Measurements from ENCODE around the gene CDC42BPA. TPM values are rescaled to one million over a fixed set of nuclear protein-coding genes. Genes with fewer than 3 reads are reported as not detected.

CDC42BPA gene
- total and polyA plus RNA-seq, 2 experiments from 2014 or later: 25.1 to 25.2 TPM

DNA sequence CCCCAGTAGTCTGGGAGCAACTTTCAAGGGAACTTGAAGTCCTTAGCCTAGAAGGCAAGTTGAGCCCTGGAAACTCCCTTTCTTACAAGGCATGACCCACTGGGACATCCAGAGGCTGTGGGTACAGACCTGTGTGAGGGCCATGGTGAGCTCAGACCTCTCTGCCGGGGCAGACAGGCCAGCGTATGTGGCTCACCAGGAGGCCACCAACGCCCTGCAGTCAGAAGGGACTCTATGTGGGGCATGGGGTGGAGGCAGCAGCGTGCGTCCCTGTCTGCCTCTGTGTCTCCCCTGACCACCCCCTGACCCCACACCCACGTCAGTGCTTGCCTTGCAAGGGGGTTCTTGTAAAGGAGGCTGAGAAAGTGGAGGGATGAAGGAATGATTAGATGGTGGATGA lies 367.4 kb downstream of the CDC42BPA start:
- no peaks in the 10 kb centered on the region for H3K9me3 ChIP-seq (ENCODE audit: low read depth)
- H3K27me3 ChIP-seq: no peaks in the 10 kb centered on the region
- TF ChIP-seq, protein P1, sequence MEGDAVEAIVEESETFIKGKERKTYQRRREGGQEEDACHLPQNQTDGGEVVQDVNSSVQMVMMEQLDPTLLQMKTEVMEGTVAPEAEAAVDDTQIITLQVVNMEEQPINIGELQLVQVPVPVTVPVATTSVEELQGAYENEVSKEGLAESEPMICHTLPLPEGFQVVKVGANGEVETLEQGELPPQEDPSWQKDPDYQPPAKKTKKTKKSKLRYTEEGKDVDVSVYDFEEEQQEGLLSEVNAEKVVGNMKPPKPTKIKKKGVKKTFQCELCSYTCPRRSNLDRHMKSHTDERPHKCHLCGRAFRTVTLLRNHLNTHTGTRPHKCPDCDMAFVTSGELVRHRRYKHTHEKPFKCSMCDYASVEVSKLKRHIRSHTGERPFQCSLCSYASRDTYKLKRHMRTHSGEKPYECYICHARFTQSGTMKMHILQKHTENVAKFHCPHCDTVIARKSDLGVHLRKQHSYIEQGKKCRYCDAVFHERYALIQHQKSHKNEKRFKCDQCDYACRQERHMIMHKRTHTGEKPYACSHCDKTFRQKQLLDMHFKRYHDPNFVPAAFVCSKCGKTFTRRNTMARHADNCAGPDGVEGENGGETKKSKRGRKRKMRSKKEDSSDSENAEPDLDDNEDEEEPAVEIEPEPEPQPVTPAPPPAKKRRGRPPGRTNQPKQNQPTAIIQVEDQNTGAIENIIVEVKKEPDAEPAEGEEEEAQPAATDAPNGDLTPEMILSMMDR (IDR thresholded peaks at IDR 0.05; ENCODE audit: low read depth, low read length): no peak
- no peaks in the 10 kb centered on the region for H3K4me1 ChIP-seq (ENCODE audit: low read depth)
- H3K27ac ChIP-seq: no peak overlapping the region
- DNase-seq (ENCODE audit: low read depth in 1 of 2, low spot score in 1 of 2): no peak
- no peak overlapping the region for H3K4me3 ChIP-seq
- H3K36me3 ChIP-seq: no peaks in the 10 kb centered on the region

DNA sequence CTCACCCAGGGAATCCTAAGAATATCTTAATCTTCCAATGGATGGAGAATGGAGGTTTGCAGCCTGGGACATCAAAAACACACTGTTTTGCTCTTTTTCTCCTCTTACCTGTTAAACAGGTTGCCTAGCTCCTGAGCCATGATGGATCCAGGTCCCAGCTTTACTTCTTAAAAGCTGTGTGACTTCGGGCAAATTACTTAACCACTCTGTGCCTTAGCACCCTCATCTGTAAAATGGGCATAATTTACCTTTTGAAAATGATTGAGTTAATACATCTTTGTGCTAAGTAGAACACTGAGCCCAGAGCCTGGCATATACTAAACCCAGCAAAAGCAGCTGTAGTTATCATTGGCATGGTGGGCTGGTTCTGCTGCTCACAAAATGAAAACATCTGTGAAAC lies 368.0 kb downstream of the CDC42BPA start:
- Histone ChIP-seq H3K36me3 (no peaks in the 10 kb centered on the region), H3K27me3 (no peaks in the 10 kb centered on the region), H3K4me1 (ENCODE audit: low read depth) (no peaks in the 10 kb centered on the region), H3K4me3 (no peak overlapping the region), H3K9me3 (ENCODE audit: low read depth) (no peaks in the 10 kb centered on the region), H3K27ac (no peak overlapping the region)
- TF ChIP-seq, protein P1 (IDR thresholded peaks at IDR 0.05; ENCODE audit: low read depth, low read length): no peak
- DNase-seq (ENCODE audit: low read depth in 1 of 2, low spot score in 1 of 2): no peak

DNA sequence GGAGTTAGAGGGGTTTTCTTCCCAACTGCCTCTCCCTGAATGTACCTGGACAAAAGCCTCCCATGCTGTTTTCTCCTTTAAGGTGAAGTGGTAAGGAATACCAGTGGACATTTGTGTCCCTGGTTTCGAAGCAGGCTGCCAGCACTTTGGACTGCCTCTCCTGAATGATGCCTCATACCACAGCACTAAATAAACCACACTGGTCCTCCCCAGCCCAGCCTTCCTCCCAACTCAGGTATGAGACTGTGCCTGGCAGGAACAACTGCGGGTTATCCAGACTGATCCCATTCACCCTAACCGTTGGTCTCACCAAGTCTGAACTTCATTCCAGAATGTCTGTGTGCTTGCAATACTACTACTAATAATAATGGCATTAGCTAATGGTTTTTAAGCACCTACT lies 368.9 kb downstream of the CDC42BPA start:
- TF ChIP-seq, protein P1 (IDR thresholded peaks at IDR 0.05; ENCODE audit: low read depth, low read length): no peak
- Histone ChIP-seq H3K4me1 (ENCODE audit: low read depth) (peaks cover 7% of the 10 kb centered on the region), H3K27me3 (no peaks in the 10 kb centered on the region), H3K9me3 (ENCODE audit: low read depth) (no peaks in the 10 kb centered on the region), H3K27ac (no peak overlapping the region), H3K4me3 (no peak overlapping the region), H3K36me3 (no peaks in the 10 kb centered on the region)
- DNase-seq (ENCODE audit: low read depth in 1 of 2, low spot score in 1 of 2): no peak

DNA sequence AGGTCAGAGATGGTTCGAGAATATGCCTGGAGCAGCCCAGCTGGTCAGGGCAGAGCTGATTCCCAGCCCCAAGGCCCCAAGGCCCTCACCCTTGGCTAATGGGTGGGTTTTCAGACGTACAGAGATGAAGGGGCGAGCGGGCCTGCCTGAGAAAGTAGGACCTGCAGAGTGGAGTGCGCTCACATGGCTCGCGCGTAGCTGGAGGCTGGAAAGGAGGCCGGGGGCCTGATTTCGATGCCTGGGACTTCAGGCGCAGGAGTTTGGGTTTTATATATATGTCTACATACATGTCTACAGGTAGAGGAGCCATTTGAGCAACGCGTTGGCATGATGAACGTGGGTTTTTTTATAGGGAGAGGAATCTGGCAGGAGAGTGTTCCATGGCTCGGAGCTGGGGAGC lies 369.3 kb downstream of the CDC42BPA start:
- TF ChIP-seq, protein P1 (IDR thresholded peaks at IDR 0.05; ENCODE audit: low read depth, low read length): no peak
- no peak overlapping the region for H3K27ac ChIP-seq
- H3K4me3 ChIP-seq: no peak overlapping the region
- no peaks in the 10 kb centered on the region for H3K9me3 ChIP-seq (ENCODE audit: low read depth)
- H3K36me3 ChIP-seq: no peaks in the 10 kb centered on the region
- DNase-seq (ENCODE audit: low read depth in 1 of 2, low spot score in 1 of 2): no peak
- no peaks in the 10 kb centered on the region for H3K27me3 ChIP-seq
- H3K4me1 ChIP-seq (ENCODE audit: low read depth): peaks cover 7% of the 10 kb centered on the region

DNA sequence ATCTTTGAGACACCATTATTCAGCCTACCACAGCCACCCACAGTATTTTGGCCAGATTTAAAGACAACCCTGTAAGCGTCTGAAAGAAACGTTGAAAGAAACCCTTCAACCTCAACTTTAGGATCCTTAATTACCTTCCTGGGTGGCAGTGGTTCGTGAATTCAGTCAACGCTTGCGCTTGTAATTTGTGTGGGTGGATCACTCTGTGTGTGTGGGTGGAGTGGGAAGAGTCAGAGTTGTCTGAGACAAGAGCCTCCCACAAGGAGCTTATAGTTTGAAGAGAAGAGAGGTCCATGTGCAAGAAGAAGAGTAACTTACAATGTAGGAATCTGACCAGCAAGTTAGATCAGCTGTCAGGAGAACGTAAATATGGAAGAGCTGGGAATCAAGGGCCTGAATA lies 369.8 kb downstream of the CDC42BPA start:
- H3K4me1 ChIP-seq (ENCODE audit: low read depth): peaks cover 7% of the 10 kb centered on the region
- no peak for DNase-seq (ENCODE audit: low read depth in 1 of 2, low spot score in 1 of 2)
- H3K27me3 ChIP-seq: no peaks in the 10 kb centered on the region
- H3K27ac ChIP-seq: no peak overlapping the region
- TF ChIP-seq, protein P1 (IDR thresholded peaks at IDR 0.05; ENCODE audit: low read depth, low read length): no peak
- no peaks in the 10 kb centered on the region for H3K9me3 ChIP-seq (ENCODE audit: low read depth)
- no peak overlapping the region for H3K4me3 ChIP-seq
- no peaks in the 10 kb centered on the region for H3K36me3 ChIP-seq

DNA sequence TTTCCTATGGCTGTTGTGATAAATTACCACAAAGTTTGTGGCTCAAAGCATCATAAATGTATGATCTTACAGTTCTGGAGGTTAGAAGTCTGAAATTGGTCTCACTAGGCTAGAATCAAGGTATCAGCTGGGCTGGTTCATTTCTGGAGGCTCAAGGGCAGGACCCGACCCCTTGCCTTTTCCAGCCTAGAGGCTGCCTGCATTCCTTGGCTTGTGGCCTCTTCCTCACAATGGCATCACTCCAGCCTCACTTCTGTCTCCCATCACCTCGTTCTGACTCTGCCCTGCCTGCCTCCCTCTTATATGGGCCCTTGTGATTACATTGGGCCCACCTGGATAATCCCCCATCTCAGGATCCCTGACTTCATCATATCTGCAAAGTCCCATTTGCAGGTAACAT lies 370.2 kb downstream of the CDC42BPA start:
- DNase-seq (ENCODE audit: low read depth in 1 of 2, low spot score in 1 of 2): no peak
- Histone ChIP-seq H3K27me3 (no peaks in the 10 kb centered on the region), H3K9me3 (ENCODE audit: low read depth) (no peaks in the 10 kb centered on the region), H3K4me1 (ENCODE audit: low read depth) (peaks cover 7% of the 10 kb centered on the region), H3K27ac (no peak overlapping the region), H3K36me3 (no peaks in the 10 kb centered on the region), H3K4me3 (no peak overlapping the region)
- TF ChIP-seq, protein P1 (IDR thresholded peaks at IDR 0.05; ENCODE audit: low read depth, low read length): no peak

All from cardiac muscle cell (in vitro differentiated cells and primary cell).